Mammary epithelial cell (primary cell): Measurements from ENCODE around the gene FAM120B.

Experiments used
- CTCF ChIP-seq, 2 donors: IDR thresholded peaks in 1 of 2; conservative IDR thresholded peaks in 1 of 2; 2 replicates each; pipeline ENCODE4 v1.5.1; 2011 to 2012; ENCODE audit warnings: inconsistent platforms in 2 of 2, low read length in 2 of 2, mild to moderate bottlenecking in 2 of 2, control low read depth in 1 of 2, low read depth in 1 of 2; ENCODE audit not compliant: insufficient read depth in 1 of 2; ENCODE audit errors: extremely low read depth in 1 of 2
- EZH2 ChIP-seq: IDR thresholded peaks from 2 replicates; pipeline ENCODE4 v1.6.1; 2012; ENCODE audit warnings: low read length, inconsistent platforms, borderline replicate concordance

GRCh38 chr6:170372380-170373325 lies 66.1 kb downstream of the FAM120B start:
- TF ChIP-seq EZH2 (no peak), CTCF (conservative IDR thresholded peaks at IDR 0.05 in 1 of 2, IDR thresholded peaks at IDR 0.05 in 1 of 2; ENCODE audit: extremely low read depth in 1 of 2, insufficient read depth in 1 of 2, low read depth in 1 of 2, low read length in 2 of 2) (no peak)
